ENCODE data around the gene RNPEPL1. TPM values are rescaled to one million over a fixed set of nuclear protein-coding genes. Genes with fewer than 3 reads are reported as not detected.
A peak's percentile ranks its signal among the peaks of the same experiment; 100 is the strongest.

The RNPEPL1 gene
- total and polyA plus RNA-seq, 10 of the 15 experiments (the other 5 are each of a cell fraction or from before 2014, with no cell fraction given) = 0.24 to 49.5 (median 6.8) TPM

GRCh38 chr2:240561325-240561971 lies 6.8 kb upstream of the RNPEPL1 start (continued):
- TF ChIP-seq, protein P1, sequence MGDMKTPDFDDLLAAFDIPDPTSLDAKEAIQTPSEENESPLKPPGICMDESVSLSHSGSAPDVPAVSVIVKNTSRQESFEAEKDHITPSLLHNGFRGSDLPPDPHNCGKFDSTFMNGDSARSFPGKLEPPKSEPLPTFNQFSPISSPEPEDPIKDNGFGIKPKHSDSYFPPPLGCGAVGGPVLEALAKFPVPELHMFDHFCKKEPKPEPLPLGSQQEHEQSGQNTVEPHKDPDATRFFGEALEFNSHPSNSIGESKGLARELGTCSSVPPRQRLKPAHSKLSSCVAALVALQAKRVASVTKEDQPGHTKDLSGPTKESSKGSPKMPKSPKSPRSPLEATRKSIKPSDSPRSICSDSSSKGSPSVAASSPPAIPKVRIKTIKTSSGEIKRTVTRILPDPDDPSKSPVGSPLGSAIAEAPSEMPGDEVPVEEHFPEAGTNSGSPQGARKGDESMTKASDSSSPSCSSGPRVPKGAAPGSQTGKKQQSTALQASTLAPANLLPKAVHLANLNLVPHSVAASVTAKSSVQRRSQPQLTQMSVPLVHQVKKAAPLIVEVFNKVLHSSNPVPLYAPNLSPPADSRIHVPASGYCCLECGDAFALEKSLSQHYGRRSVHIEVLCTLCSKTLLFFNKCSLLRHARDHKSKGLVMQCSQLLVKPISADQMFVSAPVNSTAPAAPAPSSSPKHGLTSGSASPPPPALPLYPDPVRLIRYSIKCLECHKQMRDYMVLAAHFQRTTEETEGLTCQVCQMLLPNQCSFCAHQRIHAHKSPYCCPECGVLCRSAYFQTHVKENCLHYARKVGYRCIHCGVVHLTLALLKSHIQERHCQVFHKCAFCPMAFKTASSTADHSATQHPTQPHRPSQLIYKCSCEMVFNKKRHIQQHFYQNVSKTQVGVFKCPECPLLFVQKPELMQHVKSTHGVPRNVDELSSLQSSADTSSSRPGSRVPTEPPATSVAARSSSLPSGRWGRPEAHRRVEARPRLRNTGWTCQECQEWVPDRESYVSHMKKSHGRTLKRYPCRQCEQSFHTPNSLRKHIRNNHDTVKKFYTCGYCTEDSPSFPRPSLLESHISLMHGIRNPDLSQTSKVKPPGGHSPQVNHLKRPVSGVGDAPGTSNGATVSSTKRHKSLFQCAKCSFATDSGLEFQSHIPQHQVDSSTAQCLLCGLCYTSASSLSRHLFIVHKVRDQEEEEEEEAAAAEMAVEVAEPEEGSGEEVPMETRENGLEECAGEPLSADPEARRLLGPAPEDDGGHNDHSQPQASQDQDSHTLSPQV (IDR thresholded peaks at IDR 0.05) = no peak
- no peak; the same call in 1 of the 2 replicates for TF ChIP-seq BACH1 (IDR thresholded peaks at IDR 0.05; ENCODE audit: borderline replicate concordance)
- no peak for TF ChIP-seq PAX8 (IDR thresholded peaks at IDR 0.05)
- no peak for TF ChIP-seq KDM1A (IDR thresholded peaks at IDR 0.05; ENCODE audit: borderline replicate concordance)
- TF ChIP-seq NRF1 (conservative IDR thresholded peaks at IDR 0.05; ENCODE audit: low read depth, low read length) = no peak
- TF ChIP-seq RB1 (IDR thresholded peaks at IDR 0.05; ENCODE audit: borderline replicate concordance) = no peak
- TF ChIP-seq MEF2B (IDR thresholded peaks at IDR 0.05; ENCODE audit: partially characterized antibody, poor library complexity, severe bottlenecking) = peak; percentile 46
- peak in 1 of 2 experiments; percentile 59; a peak in 1 of 4 replicates for TF ChIP-seq IKZF2 (IDR thresholded peaks at IDR 0.05)
- no peak for TF ChIP-seq CEBPZ (IDR thresholded peaks at IDR 0.05; ENCODE audit: low read depth, low read length)
- TF ChIP-seq SIN3A (IDR thresholded peaks at IDR 0.05; ENCODE audit: low read depth, low read length) = no peak
- TF ChIP-seq NFIC (IDR thresholded peaks at IDR 0.05; ENCODE audit: low read depth, low read length) = no peak
- no peak for TF ChIP-seq CBFB (IDR thresholded peaks at IDR 0.05; ENCODE audit: low read depth)
- TF ChIP-seq CHD2 (IDR thresholded peaks at IDR 0.05; ENCODE audit: borderline replicate concordance, low read depth, low read length) = peak; percentile 10; the same call in 1 of the 2 replicates
- TF ChIP-seq EP300 (IDR thresholded peaks at IDR 0.05; ENCODE audit: borderline replicate concordance in 1 of 2, control insufficient read depth in 1 of 2, low read depth in 2 of 2, low read length in 2 of 2) = 0 out of 4 replicates have a peak, but pooled peaks of 1 of the 2 experiments have one; percentile 41
- TF ChIP-seq, protein P2, sequence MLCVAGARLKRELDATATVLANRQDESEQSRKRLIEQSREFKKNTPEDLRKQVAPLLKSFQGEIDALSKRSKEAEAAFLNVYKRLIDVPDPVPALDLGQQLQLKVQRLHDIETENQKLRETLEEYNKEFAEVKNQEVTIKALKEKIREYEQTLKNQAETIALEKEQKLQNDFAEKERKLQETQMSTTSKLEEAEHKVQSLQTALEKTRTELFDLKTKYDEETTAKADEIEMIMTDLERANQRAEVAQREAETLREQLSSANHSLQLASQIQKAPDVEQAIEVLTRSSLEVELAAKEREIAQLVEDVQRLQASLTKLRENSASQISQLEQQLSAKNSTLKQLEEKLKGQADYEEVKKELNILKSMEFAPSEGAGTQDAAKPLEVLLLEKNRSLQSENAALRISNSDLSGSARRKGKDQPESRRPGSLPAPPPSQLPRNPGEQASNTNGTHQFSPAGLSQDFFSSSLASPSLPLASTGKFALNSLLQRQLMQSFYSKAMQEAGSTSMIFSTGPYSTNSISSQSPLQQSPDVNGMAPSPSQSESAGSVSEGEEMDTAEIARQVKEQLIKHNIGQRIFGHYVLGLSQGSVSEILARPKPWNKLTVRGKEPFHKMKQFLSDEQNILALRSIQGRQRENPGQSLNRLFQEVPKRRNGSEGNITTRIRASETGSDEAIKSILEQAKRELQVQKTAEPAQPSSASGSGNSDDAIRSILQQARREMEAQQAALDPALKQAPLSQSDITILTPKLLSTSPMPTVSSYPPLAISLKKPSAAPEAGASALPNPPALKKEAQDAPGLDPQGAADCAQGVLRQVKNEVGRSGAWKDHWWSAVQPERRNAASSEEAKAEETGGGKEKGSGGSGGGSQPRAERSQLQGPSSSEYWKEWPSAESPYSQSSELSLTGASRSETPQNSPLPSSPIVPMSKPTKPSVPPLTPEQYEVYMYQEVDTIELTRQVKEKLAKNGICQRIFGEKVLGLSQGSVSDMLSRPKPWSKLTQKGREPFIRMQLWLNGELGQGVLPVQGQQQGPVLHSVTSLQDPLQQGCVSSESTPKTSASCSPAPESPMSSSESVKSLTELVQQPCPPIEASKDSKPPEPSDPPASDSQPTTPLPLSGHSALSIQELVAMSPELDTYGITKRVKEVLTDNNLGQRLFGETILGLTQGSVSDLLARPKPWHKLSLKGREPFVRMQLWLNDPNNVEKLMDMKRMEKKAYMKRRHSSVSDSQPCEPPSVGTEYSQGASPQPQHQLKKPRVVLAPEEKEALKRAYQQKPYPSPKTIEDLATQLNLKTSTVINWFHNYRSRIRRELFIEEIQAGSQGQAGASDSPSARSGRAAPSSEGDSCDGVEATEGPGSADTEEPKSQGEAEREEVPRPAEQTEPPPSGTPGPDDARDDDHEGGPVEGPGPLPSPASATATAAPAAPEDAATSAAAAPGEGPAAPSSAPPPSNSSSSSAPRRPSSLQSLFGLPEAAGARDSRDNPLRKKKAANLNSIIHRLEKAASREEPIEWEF (IDR thresholded peaks at IDR 0.05; ENCODE audit: insufficient replicate concordance, low read depth, low read length) = no peak
- TF ChIP-seq RELA (IDR thresholded peaks at IDR 0.05; ENCODE audit: borderline replicate concordance, partially characterized antibody) = no peak

All from GM12878 (cell line).